Osteoblast (primary cell): ENCODE measurements around the gene MMP8. TPM values are rescaled to one million over a fixed set of nuclear protein-coding genes. Genes with fewer than 3 reads are reported as not detected.

Experiments
- DNase-seq: peaks from one replicate; pipeline ENCODE4 v3.0.0; 2011; ENCODE audit warnings: low spot score, mixed read lengths; ENCODE audit not compliant: insufficient read length; ENCODE audit errors: missing footprints
- H2AFZ ChIP-seq: 2 replicates; pipeline ENCODE4 v1.6.0; 2011; ENCODE audit warnings: mild to moderate bottlenecking, low read length
- H3K27ac ChIP-seq: 2 replicates; pipeline ENCODE4 v1.5.1; 2011; ENCODE audit warnings: mild to moderate bottlenecking, low read depth, low read length, moderate library complexity
- H3K27me3 ChIP-seq: 2 replicates; pipeline ENCODE4 v1.6.0; 2012; ENCODE audit warnings: mild to moderate bottlenecking, control low read depth, inconsistent platforms, low read length, moderate library complexity; ENCODE audit not compliant: insufficient read depth
- H3K36me3 ChIP-seq: 2 replicates; pipeline ENCODE4 v1.5.1; 2011; ENCODE audit warnings: mild to moderate bottlenecking, low read length, control low read depth, moderate library complexity; ENCODE audit not compliant: insufficient read depth
- H3K4me1 ChIP-seq: 2 replicates; pipeline ENCODE4 v1.5.1; 2011; ENCODE audit warnings: mild to moderate bottlenecking, low read length, control low read depth, moderate library complexity; ENCODE audit not compliant: insufficient read depth
- H3K4me2 ChIP-seq: 2 replicates; pipeline ENCODE4 v1.6.0; 2011; ENCODE audit warnings: mild to moderate bottlenecking, low read length; ENCODE audit not compliant: insufficient read depth
- H3K4me3 ChIP-seq: fragments of 200-600 bp; sonication (generic); 3 replicates; pipeline ENCODE4 v1.5.1; 2012; ENCODE audit warnings: mild to moderate bottlenecking, low read length, inconsistent platforms; ENCODE audit not compliant: insufficient read depth
- H3K79me2 ChIP-seq: 2 replicates; pipeline ENCODE4 v1.6.0; 2012; ENCODE audit warnings: mild to moderate bottlenecking, low read length, control low read depth, inconsistent platforms; ENCODE audit not compliant: insufficient read depth
- H3K9me3 ChIP-seq: 2 replicates; pipeline ENCODE4 v1.5.1; 2011; ENCODE audit warnings: low read depth, low read length, control low read depth
- H4K20me1 ChIP-seq: 2 replicates; pipeline ENCODE4 v1.6.0; 2012; ENCODE audit warnings: mild to moderate bottlenecking, low read length, control low read depth; ENCODE audit not compliant: insufficient read depth
- CTCF ChIP-seq: IDR thresholded peaks from 2 replicates; pipeline ENCODE4 v1.5.1; 2011; ENCODE audit warnings: mild to moderate bottlenecking, low read depth, low read length, moderate library complexity; ENCODE audit errors: extremely low read depth
- total RNA-seq: library from RNA; depleted of rRNA; stranded (reverse); fragments of >200 nt; gene quantifications from 2 replicates; pipeline ENCODE4 v1.2.3, GENCODE V29; 2012

The MMP8 gene
- total RNA-seq, 1 donor = under 0.01 TPM

GRCh38 chr11:102767800-102768199 is 43.0 kb upstream of the MMP8 start:
- no peaks in the 10 kb centered on the region for H3K9me3 ChIP-seq
- H3K27ac ChIP-seq = no peak overlapping the region
- no peaks in the 10 kb centered on the region for H3K36me3 ChIP-seq
- no peak for DNase-seq
- no peak for TF ChIP-seq CTCF
- H2AFZ ChIP-seq = no peak overlapping the region
- H4K20me1 ChIP-seq = no peaks in the 10 kb centered on the region
- no peaks in the 10 kb centered on the region for H3K79me2 ChIP-seq
- no peak overlapping the region for H3K4me3 ChIP-seq
- H3K4me1 ChIP-seq = peaks cover 1% of the 10 kb centered on the region
- no peak overlapping the region for H3K4me2 ChIP-seq
- H3K27me3 ChIP-seq = peaks cover 36% of the 10 kb centered on the region

GRCh38 chr11:102763440-102763839 is 38.7 kb upstream of the MMP8 start:
- DNase-seq = no peak
- no peaks in the 10 kb centered on the region for H3K9me3 ChIP-seq
- H4K20me1 ChIP-seq = no peaks in the 10 kb centered on the region
- no peak overlapping the region for H2AFZ ChIP-seq
- TF ChIP-seq CTCF = no peak
- H3K36me3 ChIP-seq = no peaks in the 10 kb centered on the region
- no peak overlapping the region for H3K4me3 ChIP-seq
- H3K79me2 ChIP-seq = no peaks in the 10 kb centered on the region
- H3K4me2 ChIP-seq = no peak overlapping the region
- H3K27me3 ChIP-seq = peaks cover 31% of the 10 kb centered on the region
- H3K27ac ChIP-seq = no peak overlapping the region
- H3K4me1 ChIP-seq = peaks cover 23% of the 10 kb centered on the region

- peak; percentile 63 for DNase-seq
- no peak overlapping the region for H2AFZ ChIP-seq
These were observed 37.6 kb upstream of the MMP8 start for GRCh38 chr11:102762361-102762767.

GRCh38 chr11:102761646-102762238 is 37.0 kb upstream of the MMP8 start:
- Histone ChIP-seq H3K79me2 (no peaks in the 10 kb centered on the region), H4K20me1 (no peaks in the 10 kb centered on the region), H3K4me1 (peaks cover 23% of the 10 kb centered on the region), H3K27ac (no peak overlapping the region), H3K27me3 (peaks cover 22% of the 10 kb centered on the region), H3K9me3 (no peaks in the 10 kb centered on the region), H3K36me3 (no peaks in the 10 kb centered on the region), H3K4me3 (no peak overlapping the region), H2AFZ (no peak overlapping the region), H3K4me2 (no peak overlapping the region)
- DNase-seq = no peak
- TF ChIP-seq CTCF = no peak

More at GRCh38 chr11:102762361-102762767, 37.6 kb upstream of the MMP8 start:
- Histone ChIP-seq H3K4me3 (no peak overlapping the region), H4K20me1 (no peaks in the 10 kb centered on the region), H3K36me3 (no peaks in the 10 kb centered on the region), H3K9me3 (no peaks in the 10 kb centered on the region), H3K27ac (no peak overlapping the region), H3K4me2 (no peak overlapping the region), H3K27me3 (peaks cover 25% of the 10 kb centered on the region), H3K79me2 (no peaks in the 10 kb centered on the region), H3K4me1 (peaks cover 23% of the 10 kb centered on the region)
- no peak for TF ChIP-seq CTCF
